Neural cell (in vitro differentiated cells): ENCODE data around the gene GPER1.

ENCODE experiments used
- EP300 ChIP-seq: fragments of 450-650 bp; conservative IDR thresholded peaks from 2 replicates; pipeline ENCODE4 v1.6.1; 2014; ENCODE audit warnings: antibody characterized with exemption, mild to moderate bottlenecking, moderate library complexity; ENCODE audit not compliant: poor library complexity, severe bottlenecking
- EZH2 ChIP-seq: fragments of 200-600, 300-800 bp; shearing (Covaris generic), sonication (generic); IDR thresholded peaks from 2 replicates; pipeline ENCODE4 v1.6.1; 2014; ENCODE audit warnings: antibody characterized with exemption, low read length, borderline replicate concordance, mild to moderate bottlenecking; ENCODE audit not compliant: insufficient read depth, poor library complexity, severe bottlenecking
- MXI1 ChIP-seq: fragments of 450-650 bp; conservative IDR thresholded peaks from 2 replicates; pipeline ENCODE4 v1.6.1; 2014; ENCODE audit warnings: antibody characterized with exemption, mild to moderate bottlenecking; ENCODE audit not compliant: poor library complexity, severe bottlenecking
- POLR2AphosphoS5 ChIP-seq: IDR thresholded peaks from 2 replicates; pipeline ENCODE4 v1.6.1; 2012
- RAD21 ChIP-seq: fragments of 450-650 bp; conservative IDR thresholded peaks from 2 replicates; pipeline ENCODE4 v1.6.1; 2014; ENCODE audit warnings: antibody characterized with exemption, mild to moderate bottlenecking, moderate library complexity
- TAF1 ChIP-seq: IDR thresholded peaks from 2 replicates; pipeline ENCODE4 v1.6.1; 2012; ENCODE audit warnings: low read depth
- TF ChIP-seq, protein P1 (sequence below): fragments of 450-650 bp; IDR thresholded peaks from 2 replicates; pipeline ENCODE4 v1.5.1; 2014; ENCODE audit warnings: antibody characterized with exemption, mild to moderate bottlenecking, moderate library complexity; ENCODE audit not compliant: poor library complexity, severe bottlenecking
- TF ChIP-seq, protein P2 (sequence below): IDR thresholded peaks from 2 replicates; pipeline ENCODE4 v1.6.1; 2012; ENCODE audit warnings: borderline replicate concordance

DNA sequence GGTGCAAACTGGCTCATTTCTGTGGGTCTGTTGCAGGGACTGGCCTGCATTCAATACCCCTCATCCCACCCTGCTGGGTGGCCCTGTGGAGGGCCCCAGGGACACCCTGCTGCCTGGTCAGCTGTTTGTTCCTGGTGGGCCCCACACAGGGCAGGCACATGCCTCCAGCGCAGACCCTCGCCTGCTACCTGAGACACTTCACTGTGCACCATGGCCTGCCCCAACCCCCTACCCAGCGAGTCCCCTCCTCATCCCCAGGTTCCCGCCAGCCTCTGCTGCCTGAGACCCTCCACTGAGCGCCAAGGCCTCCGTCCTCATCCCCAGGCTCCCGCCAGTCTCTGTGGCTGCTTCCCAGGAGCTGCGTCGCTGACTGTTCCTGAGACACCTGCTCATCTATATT lies 26.7 kb upstream of the GPER1 start:
- TF ChIP-seq, protein P1, sequence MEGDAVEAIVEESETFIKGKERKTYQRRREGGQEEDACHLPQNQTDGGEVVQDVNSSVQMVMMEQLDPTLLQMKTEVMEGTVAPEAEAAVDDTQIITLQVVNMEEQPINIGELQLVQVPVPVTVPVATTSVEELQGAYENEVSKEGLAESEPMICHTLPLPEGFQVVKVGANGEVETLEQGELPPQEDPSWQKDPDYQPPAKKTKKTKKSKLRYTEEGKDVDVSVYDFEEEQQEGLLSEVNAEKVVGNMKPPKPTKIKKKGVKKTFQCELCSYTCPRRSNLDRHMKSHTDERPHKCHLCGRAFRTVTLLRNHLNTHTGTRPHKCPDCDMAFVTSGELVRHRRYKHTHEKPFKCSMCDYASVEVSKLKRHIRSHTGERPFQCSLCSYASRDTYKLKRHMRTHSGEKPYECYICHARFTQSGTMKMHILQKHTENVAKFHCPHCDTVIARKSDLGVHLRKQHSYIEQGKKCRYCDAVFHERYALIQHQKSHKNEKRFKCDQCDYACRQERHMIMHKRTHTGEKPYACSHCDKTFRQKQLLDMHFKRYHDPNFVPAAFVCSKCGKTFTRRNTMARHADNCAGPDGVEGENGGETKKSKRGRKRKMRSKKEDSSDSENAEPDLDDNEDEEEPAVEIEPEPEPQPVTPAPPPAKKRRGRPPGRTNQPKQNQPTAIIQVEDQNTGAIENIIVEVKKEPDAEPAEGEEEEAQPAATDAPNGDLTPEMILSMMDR, result no peak
- TF ChIP-seq EP300 (no peak), EZH2 (no peak), POLR2AphosphoS5 (no peak), RAD21 (no peak), TAF1 (no peak), MXI1 (no peak)
- TF ChIP-seq, protein P2, sequence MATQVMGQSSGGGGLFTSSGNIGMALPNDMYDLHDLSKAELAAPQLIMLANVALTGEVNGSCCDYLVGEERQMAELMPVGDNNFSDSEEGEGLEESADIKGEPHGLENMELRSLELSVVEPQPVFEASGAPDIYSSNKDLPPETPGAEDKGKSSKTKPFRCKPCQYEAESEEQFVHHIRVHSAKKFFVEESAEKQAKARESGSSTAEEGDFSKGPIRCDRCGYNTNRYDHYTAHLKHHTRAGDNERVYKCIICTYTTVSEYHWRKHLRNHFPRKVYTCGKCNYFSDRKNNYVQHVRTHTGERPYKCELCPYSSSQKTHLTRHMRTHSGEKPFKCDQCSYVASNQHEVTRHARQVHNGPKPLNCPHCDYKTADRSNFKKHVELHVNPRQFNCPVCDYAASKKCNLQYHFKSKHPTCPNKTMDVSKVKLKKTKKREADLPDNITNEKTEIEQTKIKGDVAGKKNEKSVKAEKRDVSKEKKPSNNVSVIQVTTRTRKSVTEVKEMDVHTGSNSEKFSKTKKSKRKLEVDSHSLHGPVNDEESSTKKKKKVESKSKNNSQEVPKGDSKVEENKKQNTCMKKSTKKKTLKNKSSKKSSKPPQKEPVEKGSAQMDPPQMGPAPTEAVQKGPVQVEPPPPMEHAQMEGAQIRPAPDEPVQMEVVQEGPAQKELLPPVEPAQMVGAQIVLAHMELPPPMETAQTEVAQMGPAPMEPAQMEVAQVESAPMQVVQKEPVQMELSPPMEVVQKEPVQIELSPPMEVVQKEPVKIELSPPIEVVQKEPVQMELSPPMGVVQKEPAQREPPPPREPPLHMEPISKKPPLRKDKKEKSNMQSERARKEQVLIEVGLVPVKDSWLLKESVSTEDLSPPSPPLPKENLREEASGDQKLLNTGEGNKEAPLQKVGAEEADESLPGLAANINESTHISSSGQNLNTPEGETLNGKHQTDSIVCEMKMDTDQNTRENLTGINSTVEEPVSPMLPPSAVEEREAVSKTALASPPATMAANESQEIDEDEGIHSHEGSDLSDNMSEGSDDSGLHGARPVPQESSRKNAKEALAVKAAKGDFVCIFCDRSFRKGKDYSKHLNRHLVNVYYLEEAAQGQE, result no peak
